Brain microvascular endothelial cell (primary cell): ENCODE results near the gene LAMA5.

Experiments used
- DNase-seq: peaks from one replicate; pipeline ENCODE4 v3.0.0-alpha.2; 2020
- H3K27ac ChIP-seq: fragments of 250-450 bp; sonication (Bioruptor Pico); 2 replicates; pipeline ENCODE4 v1.5.1; 2020; ENCODE audit warnings: mild to moderate bottlenecking, moderate library complexity
- H3K27me3 ChIP-seq: fragments of 250-450 bp; sonication (Bioruptor Pico); replicated peaks from 2 replicates; pipeline ENCODE4 v1.5.1; 2020; ENCODE audit warnings: mild to moderate bottlenecking
- H3K36me3 ChIP-seq: fragments of 250-450 bp; sonication (Bioruptor Pico); replicated peaks from 2 replicates; pipeline ENCODE4 v1.5.1; 2020; ENCODE audit warnings: mild to moderate bottlenecking
- H3K4me3 ChIP-seq: 2 replicates; pipeline ENCODE4 v1.5.1; 2011; ENCODE audit warnings: low read depth, mild to moderate bottlenecking, control low read depth, low read length, moderate library complexity
- in situ Hi-C: cut with HindIII; loops from 2 replicates; pipeline ENCODE4 v1.10.0; 2017; ENCODE audit warnings: low sequenced_read_pairs, low pct_ligation_motif_present
- TF ChIP-seq, protein P1 (sequence below): IDR thresholded peaks from 2 replicates; pipeline ENCODE4 v1.5.1; 2011; ENCODE audit warnings: low read depth, mild to moderate bottlenecking, moderate library complexity, low read length, control low read depth, inconsistent platforms; ENCODE audit errors: missing control alignments

The LAMA5 gene

DNA sequence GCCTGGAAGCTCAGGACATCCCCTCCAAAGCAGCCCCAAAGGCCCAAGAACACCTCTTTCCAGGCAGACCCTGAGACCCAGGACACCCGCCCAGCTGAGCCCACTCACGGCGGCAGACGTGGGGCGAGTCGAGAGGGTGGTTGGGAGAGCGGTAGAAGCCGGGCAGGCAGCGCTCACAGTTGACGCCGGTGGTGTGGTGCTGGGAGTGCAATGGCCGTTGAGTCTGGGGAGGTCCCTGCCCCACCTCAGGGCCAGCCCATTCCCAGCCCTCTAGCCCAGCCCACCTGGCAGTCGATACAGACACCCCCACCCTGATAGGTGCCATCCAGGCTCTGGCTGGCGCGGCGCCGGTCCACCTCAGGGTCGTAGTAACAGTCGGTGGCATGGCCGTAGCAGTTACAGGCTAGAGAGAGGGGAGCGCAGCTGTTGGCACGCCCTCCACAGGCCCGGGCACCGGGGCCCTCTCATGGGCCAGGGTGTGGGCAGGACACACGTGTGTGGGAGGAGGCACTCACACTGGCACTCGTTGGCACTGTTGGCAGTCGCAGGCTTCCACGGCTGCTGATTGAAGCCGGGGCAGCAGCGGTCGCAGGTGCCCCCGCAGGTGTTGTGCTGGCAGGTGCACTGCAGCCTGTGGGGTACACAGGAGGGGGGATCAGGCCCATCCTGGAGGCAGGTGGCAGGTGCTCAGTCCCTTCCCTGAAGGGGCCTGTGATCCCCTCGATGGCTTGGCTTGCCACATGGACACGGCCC is 20.5 kb downstream of the LAMA5 start:
- in situ Hi-C loops: no loop called here
- H3K36me3 ChIP-seq: peaks cover 54% of the 10 kb centered on the region

DNA sequence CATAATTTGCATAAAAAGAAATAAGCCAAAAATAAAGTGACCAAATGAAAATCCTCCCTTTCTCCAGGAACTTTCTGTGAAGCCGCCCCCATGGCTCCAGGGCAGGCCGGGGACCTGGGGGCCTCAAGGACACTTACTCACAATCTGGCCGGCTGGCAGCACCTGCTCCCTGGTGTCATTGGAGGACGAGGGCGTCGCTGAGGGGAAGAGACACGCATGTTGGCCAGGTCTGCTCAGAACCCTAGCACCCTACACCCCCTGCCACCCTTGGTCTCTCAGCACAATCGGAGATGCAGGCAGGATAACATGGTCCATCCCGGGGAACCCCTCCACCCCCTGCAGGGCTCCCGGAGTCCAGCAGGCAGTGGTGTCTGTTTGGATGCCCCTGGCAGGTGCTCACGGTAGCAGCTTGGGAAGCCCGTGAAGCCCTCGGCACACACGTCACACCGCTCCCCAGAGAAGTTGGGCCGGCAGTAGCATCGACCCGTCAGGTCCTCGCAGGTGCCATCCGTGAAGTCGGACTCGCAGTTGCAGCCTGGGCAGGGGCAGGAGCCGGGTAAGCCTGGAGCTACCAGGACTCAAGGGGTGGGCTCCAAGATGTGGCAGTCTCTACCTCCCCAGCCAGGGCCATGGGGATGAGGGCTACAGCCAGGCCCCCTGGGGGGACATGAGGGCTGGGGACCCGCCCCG is 21.3 kb downstream of the LAMA5 start:
- TF ChIP-seq, protein P1, sequence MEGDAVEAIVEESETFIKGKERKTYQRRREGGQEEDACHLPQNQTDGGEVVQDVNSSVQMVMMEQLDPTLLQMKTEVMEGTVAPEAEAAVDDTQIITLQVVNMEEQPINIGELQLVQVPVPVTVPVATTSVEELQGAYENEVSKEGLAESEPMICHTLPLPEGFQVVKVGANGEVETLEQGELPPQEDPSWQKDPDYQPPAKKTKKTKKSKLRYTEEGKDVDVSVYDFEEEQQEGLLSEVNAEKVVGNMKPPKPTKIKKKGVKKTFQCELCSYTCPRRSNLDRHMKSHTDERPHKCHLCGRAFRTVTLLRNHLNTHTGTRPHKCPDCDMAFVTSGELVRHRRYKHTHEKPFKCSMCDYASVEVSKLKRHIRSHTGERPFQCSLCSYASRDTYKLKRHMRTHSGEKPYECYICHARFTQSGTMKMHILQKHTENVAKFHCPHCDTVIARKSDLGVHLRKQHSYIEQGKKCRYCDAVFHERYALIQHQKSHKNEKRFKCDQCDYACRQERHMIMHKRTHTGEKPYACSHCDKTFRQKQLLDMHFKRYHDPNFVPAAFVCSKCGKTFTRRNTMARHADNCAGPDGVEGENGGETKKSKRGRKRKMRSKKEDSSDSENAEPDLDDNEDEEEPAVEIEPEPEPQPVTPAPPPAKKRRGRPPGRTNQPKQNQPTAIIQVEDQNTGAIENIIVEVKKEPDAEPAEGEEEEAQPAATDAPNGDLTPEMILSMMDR: no peak
- Histone ChIP-seq H3K4me3 (no peak overlapping the region), H3K27me3 (no peaks in the 10 kb centered on the region), H3K36me3 (peaks cover 48% of the 10 kb centered on the region), H3K27ac (no peak overlapping the region)
- DNase-seq: no peak
- in situ Hi-C loops: no loop called here

More for the DNA sequence above, 20.5 kb downstream of the LAMA5 start:
- DNase-seq: no peak
- Histone ChIP-seq H3K27ac (no peak overlapping the region), H3K4me3 (no peak overlapping the region), H3K27me3 (no peaks in the 10 kb centered on the region)
- TF ChIP-seq, protein P1: no peak

DNA sequence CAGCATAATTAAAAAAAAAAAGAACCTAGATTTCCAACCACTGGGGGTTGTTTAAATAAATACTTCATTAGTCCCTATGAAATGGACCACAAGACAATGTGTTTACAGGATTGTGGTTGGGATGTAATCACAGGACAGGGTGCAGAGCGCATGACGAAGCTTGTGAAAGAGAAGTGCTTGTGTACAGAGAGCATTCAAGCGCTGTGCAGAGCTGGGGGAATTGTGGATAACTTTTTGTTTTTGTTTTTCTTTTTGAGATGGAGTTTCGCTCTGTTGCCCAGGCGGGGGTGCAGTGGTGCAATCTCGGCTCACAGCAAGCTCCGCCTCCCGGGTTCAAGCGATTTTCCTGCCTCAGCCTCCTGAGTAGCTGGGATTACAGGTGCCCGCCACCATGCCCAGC is 22.3 kb downstream of the LAMA5 start:
- in situ Hi-C loops: no loop called here
- Histone ChIP-seq H3K36me3 (peaks cover 44% of the 10 kb centered on the region), H3K27me3 (no peaks in the 10 kb centered on the region), H3K4me3 (no peak overlapping the region), H3K27ac (no peak overlapping the region)
- DNase-seq: no peak
- TF ChIP-seq, protein P1: no peak

DNA sequence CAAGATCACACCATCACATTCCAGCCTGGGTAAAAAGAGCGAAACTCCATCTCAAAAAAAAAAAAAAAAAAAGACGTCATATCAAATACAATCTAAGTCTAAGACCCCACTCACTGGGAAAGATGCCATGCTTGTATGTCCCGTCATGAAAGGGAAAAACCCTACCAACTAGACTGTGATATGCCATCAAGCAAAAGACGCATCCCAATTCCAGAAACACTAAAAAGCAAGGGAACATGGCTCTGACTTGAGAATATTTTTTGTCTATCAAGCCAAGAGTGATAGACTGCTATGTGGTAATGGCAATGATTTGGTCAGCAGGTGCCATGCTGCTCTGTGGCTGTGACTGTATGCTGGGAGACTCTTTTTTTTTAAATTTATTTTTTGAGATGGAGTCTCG is 23.0 kb downstream of the LAMA5 start:
- Histone ChIP-seq H3K27me3 (no peaks in the 10 kb centered on the region), H3K4me3 (no peak overlapping the region), H3K27ac (no peak overlapping the region), H3K36me3 (peaks cover 46% of the 10 kb centered on the region)
- in situ Hi-C loops: no loop called here
- TF ChIP-seq, protein P1: no peak
- DNase-seq: no peak

DNA sequence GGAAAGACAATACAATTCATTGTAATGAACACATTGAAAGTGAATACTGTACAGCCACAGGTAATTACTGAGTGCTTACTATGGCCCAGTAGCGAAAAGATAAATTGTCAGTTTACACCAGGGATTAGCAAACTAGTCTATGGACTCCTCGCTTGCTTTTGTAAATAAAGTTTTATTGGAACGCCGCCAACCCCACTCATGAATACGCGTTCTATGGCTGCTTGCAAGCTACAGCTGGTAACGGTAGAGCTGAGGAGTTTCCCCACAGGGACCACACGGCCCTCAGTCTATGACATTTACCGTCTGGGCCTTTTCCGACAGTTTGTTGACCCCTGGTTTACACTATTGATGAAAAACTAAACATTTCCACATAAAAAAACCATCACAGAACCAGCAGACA is 24.2 kb downstream of the LAMA5 start:
- in situ Hi-C loops: no loop called here
- DNase-seq: no peak
- no peak overlapping the region for H3K4me3 ChIP-seq
- H3K27ac ChIP-seq: no peak overlapping the region
- TF ChIP-seq, protein P1: no peak
- H3K36me3 ChIP-seq: peaks cover 45% of the 10 kb centered on the region
- H3K27me3 ChIP-seq: no peaks in the 10 kb centered on the region

DNA sequence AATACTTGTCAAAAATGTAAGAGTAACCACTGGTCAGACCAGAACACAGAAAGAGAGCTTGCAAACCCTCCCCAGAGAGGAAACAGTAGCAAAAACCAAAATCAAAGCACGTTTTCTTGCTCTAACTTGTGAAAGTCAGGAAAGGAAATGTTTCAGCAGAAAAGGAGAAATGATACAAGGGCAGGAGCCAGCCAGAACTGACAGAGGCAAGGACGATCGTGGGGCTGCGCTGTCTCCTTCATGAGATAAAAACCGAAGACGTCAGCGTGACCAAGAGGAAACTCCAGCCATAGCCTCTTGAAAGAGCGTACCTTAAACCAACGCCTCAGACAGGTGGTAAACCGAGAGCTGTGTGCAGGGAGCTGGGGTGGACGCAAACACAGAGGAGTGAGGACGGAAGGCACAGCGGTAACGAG is 27.5 kb downstream of the LAMA5 start:
- in situ Hi-C loops: no loop called here
- DNase-seq: no peak
- TF ChIP-seq, protein P1: no peak
- Histone ChIP-seq H3K4me3 (no peak overlapping the region), H3K27me3 (no peaks in the 10 kb centered on the region), H3K27ac (no peak overlapping the region), H3K36me3 (peaks cover 30% of the 10 kb centered on the region)
